Activated T-helper 1 cell treated with anti-CD3 and anti-CD28 coated beads, Interleukin-12 subunit alpha, Interleukin-12 subunit beta, Interleukin-2, Interleukin-4 antibody, amounts not matched to agents 30 ng/mL and 10 ng/mL and 1 ng/mL, durations not matched to agents 14 hours and 24 hours and 36 hours (primary cell): ENCODE results near the gene ZBTB2. TPM values are rescaled to one million over a fixed set of nuclear protein-coding genes. Genes with fewer than 3 reads are reported as not detected.
A peak's percentile ranks its signal among the peaks of the same experiment; 100 is the strongest.
"Not testable (repeated sequence)": the region's sequence is repeated elsewhere in the genome, so short reads cannot be mapped to it uniquely, and the experiment has no call there.

Experiments used
- DNase-seq: peaks from one replicate; pipeline ENCODE4 v3.0.0; 2021; ENCODE audit warnings: low spot score
- H3K27ac Mint-ChIP-seq: one replicate; pipeline ENCODE4 v1.8.0; 2021; ENCODE audit warnings: mild to moderate bottlenecking, mixed read lengths
- H3K27me3 Mint-ChIP-seq: one replicate; pipeline ENCODE4 v1.8.0; 2022; ENCODE audit warnings: mild to moderate bottlenecking, moderate library complexity, mixed read lengths; ENCODE audit not compliant: insufficient read depth
- H3K36me3 Mint-ChIP-seq: one replicate; pipeline ENCODE4 v1.8.0; 2021; ENCODE audit warnings: low read depth, mixed read lengths
- H3K4me1 Mint-ChIP-seq: one replicate; pipeline ENCODE4 v1.8.0; 2021; ENCODE audit warnings: low read depth, mixed read lengths
- H3K4me3 Mint-ChIP-seq: one replicate; pipeline ENCODE4 v1.8.0; 2021; ENCODE audit warnings: mild to moderate bottlenecking, moderate library complexity, mixed read lengths
- H3K9me3 Mint-ChIP-seq: one replicate; pipeline ENCODE4 v1.8.0; 2021; ENCODE audit warnings: mixed read lengths
- intact Hi-C: fragments of 100-400 bp; cut with micrococcal nuclease; formaldehyde crosslinking; loops from one replicate; pipeline ENCODE4 v1.15.1; 2024
- total RNA-seq: library from RNA; stranded (reverse); gene quantifications from 2 replicates; pipeline ENCODE4 v1.2.3, GENCODE V29; 2022

Gene ZBTB2
- total RNA-seq, 1 donor from 2014 or later = 24.0 TPM

DNA sequence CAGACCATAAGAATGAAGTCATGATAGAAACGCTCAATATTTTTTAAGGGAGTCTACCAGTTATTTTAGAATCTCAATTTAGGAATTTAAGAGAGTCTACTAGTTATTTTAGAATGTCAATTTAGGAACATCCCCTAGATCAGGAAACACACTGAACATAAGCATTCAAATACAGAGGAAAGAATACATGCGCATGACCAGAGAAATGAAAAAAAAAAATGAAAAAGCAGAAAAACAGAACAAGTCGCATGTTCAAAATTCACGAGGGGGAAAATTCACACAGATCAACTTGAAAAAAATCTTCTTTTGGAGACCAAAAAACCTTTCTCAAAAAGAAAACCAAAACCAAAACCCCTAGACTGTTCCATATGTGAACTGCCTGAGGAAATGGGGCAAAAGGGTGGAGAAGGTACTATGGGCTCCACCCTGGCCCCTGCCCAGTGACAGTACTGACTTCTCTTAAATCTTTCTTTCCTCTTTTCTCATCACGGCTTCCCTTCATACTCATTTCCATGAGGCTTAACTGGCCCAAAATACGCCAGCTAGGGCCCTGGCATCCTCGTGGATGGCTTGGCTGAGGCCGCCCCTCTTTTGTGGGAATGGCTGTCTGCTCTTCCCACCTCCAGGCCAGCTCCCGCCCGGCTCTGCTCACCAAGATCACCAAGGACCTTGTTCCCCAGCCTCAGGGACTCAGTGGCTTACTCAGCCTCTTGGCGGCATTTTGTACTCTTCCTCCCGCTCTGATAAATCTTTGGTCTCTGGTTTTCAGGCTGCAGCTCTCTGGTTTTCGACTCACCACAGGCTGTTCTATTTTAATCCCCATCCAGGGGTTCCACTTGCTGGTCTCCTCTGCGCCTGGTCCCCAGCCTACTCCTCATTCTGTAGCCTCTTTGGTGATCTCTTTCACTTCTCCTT, 11.2 kb downstream of the ZBTB2 start:
- peak overlapping the region; percentile 86 for H3K4me3 Mint-ChIP-seq
- H3K36me3 Mint-ChIP-seq = peaks cover 15% of the 10 kb centered on the region
- DNase-seq = peak; percentile 27
- H3K9me3 Mint-ChIP-seq = no peaks in the 10 kb centered on the region
- intact Hi-C loops = loop anchor here (1.0 to 2.0 kb wide), 3 partner anchors 8 to 45 kb away; no protein-coding TSS in a partner anchor
- no peaks in the 10 kb centered on the region for H3K27me3 Mint-ChIP-seq
- H3K4me1 Mint-ChIP-seq = peaks cover 74% of the 10 kb centered on the region
- H3K27ac Mint-ChIP-seq = peak overlapping the region; percentile 97

DNA sequence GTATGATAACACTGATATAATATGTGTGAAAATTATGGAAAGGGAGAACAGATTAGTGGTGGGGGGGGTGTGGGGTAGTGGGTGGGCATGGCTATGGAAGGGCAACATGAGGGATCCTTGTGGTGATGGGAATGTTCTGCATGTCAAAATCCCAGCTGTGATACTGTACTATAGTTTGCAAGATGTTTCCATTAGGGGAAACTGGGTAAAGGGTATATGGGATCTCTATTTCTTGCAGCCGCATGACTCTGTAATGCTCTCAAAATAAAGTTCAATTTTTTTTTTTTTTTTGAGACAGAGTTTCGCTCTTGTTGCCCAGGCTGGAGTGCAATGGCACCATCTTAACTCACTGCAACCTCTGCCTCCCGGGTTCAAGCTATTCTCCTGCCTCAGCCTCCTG, 14.3 kb downstream of the ZBTB2 start:
- H3K27ac Mint-ChIP-seq = no peak overlapping the region
- intact Hi-C loops = no loop called here
- no peak for DNase-seq
- no peaks in the 10 kb centered on the region for H3K27me3 Mint-ChIP-seq
- H3K36me3 Mint-ChIP-seq = peaks cover 19% of the 10 kb centered on the region
- no peak overlapping the region for H3K4me3 Mint-ChIP-seq
- H3K4me1 Mint-ChIP-seq = peaks cover 88% of the 10 kb centered on the region
- H3K9me3 Mint-ChIP-seq = no peaks in the 10 kb centered on the region

GRCh38 chr6:151376440-151376839, 14.9 kb downstream of the ZBTB2 start:
- intact Hi-C loops = no loop called here
- H3K36me3 Mint-ChIP-seq = peaks cover 23% of the 10 kb centered on the region
- H3K27me3 Mint-ChIP-seq = no peaks in the 10 kb centered on the region
- peaks cover 91% of the 10 kb centered on the region for H3K4me1 Mint-ChIP-seq
- peak overlapping the region; percentile 34 for H3K4me3 Mint-ChIP-seq
- no peaks in the 10 kb centered on the region for H3K9me3 Mint-ChIP-seq
- DNase-seq = no peak
- peak overlapping the region; percentile 29 for H3K27ac Mint-ChIP-seq

DNA sequence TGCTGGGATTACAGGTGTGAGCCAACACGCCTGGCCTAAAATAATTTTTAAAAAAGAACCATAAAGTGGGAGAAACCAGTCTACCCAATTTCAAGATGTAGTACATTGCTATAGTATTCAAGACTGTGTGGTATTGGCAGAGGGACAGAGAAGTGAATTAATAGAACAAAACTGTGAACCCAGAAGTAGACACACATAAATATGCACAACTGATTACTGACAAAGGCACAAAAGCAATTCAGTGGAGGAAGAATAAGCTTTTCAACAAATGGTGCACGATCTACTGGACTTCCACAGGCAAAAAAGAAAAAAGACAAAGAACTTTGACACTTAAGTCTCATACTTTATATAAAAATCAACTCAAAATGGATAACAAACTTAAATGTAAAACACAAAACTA, 15.5 kb downstream of the ZBTB2 start:
- no peak overlapping the region for H3K27ac Mint-ChIP-seq
- intact Hi-C loops = no loop called here
- DNase-seq = no peak
- no peaks in the 10 kb centered on the region for H3K9me3 Mint-ChIP-seq
- peaks cover 29% of the 10 kb centered on the region for H3K36me3 Mint-ChIP-seq
- H3K4me1 Mint-ChIP-seq = peaks cover 91% of the 10 kb centered on the region
- H3K4me3 Mint-ChIP-seq = no peak overlapping the region
- H3K27me3 Mint-ChIP-seq = no peaks in the 10 kb centered on the region

DNA sequence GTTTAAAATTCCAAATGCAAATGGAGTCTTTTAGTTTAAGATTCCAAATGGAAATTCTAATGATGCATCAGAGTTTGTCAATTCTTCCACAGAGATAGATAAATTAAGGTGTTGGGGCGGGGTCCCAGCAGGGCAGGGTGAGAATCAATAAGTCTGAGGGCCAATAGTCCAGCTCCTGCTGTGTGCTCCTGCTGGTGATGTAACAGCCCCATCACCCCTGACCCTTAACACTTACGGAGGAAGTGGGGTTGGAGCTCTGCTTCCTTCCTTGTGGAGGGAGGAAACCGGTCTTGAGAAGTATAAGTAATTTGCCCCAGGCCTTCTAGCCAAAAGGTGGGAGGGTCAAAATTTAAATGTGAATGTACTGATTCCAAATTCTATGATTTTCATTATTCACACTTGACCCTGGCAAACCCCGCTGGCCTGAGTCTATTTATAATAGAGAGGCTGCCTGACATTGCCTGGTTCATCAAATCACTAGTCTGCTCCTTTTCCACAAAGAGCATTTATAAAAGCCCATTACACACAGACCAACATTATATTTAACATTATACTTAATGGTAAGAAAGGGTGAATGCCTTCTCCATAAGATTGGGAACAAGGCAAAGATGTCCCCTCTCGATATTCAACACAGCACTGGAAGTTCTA, 17.2 kb downstream of the ZBTB2 start:
- DNase-seq = no peak
- intact Hi-C loops = no loop called here
- peak overlapping the region; percentile 58 for H3K4me3 Mint-ChIP-seq
- peaks cover 28% of the 10 kb centered on the region for H3K36me3 Mint-ChIP-seq
- H3K27ac Mint-ChIP-seq = peak overlapping the region; percentile 49
- no peaks in the 10 kb centered on the region for H3K27me3 Mint-ChIP-seq
- no peaks in the 10 kb centered on the region for H3K9me3 Mint-ChIP-seq
- H3K4me1 Mint-ChIP-seq = peaks cover 78% of the 10 kb centered on the region

- DNase-seq = no peak
- peaks cover 29% of the 10 kb centered on the region for H3K36me3 Mint-ChIP-seq
- H3K4me1 Mint-ChIP-seq = peaks cover 64% of the 10 kb centered on the region
- no peaks in the 10 kb centered on the region for H3K27me3 Mint-ChIP-seq
- intact Hi-C loops = loop anchor here (1.0 to 2.0 kb wide), 2 partner anchors 8 to 17 kb away; no protein-coding TSS in a partner anchor
- H3K4me3 Mint-ChIP-seq = peak overlapping the region; percentile 58
- no peaks in the 10 kb centered on the region for H3K9me3 Mint-ChIP-seq
- peak overlapping the region; percentile 90 for H3K27ac Mint-ChIP-seq
These were observed 19.2 kb downstream of the ZBTB2 start for GRCh38 chr6:151372164-151372563.

DNA sequence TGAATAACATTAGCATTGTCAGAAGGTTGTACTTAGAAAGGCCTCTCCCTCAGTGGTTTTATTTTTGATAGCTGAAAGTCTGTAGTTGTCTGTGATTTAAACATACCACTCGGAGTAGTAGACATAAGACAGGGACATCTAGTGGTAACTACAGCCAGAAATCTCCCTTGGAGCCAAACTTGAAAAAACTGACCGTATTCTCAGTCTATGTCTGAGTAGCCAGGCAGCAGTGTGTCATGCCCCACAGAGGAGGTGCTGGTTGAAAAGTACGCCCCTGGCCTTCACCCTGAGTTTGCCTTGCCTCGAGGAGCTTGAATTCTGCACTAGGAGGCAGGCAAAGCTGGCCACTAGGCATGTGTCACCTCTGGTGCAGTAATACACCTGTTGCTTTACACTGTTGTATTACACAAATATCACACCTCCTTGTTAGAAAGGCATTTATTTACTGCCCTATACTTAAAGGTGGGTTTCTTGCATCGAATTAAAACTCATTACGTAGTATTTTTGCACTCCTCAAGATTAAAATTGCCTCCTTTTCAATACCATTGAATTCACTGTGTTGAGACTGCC, 20.8 kb downstream of the ZBTB2 start:
- no peak for DNase-seq
- peaks cover 39% of the 10 kb centered on the region for H3K36me3 Mint-ChIP-seq
- H3K27ac Mint-ChIP-seq = peak overlapping the region; percentile 90
- no peaks in the 10 kb centered on the region for H3K9me3 Mint-ChIP-seq
- no peaks in the 10 kb centered on the region for H3K27me3 Mint-ChIP-seq
- peaks cover 49% of the 10 kb centered on the region for H3K4me1 Mint-ChIP-seq
- intact Hi-C loops = no loop called here
- H3K4me3 Mint-ChIP-seq = no peak overlapping the region

GRCh38 chr6:151365233-151365632, 26.1 kb downstream of the ZBTB2 start:
- intact Hi-C loops = no loop called here
- DNase-seq = no peak

DNA sequence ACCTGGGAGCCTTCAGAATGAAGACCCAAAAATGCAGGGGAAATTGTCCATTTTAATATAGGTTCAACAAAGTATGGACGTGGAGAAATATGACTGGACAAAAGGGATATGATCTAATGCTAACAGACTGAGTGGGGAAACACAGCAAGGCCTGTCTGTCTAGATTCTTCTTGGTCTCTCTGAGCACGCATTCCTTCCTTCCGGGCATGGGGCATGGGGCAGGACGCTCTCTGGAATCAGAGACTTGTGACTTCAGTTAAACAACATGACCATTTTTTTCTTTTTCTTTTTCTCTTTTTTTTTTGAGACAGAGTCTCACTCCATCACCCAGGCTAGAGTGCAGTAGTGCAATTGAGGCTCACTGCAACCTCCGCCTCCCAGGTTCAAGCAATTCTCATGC, 31.9 kb downstream of the ZBTB2 start:
- no peaks in the 10 kb centered on the region for H3K27me3 Mint-ChIP-seq
- no peak for DNase-seq
- intact Hi-C loops = no loop called here
- no peaks in the 10 kb centered on the region for H3K9me3 Mint-ChIP-seq
- H3K4me3 Mint-ChIP-seq = no peak overlapping the region
- H3K36me3 Mint-ChIP-seq = peaks cover 25% of the 10 kb centered on the region
- H3K27ac Mint-ChIP-seq = no peak overlapping the region
- peaks cover 9% of the 10 kb centered on the region for H3K4me1 Mint-ChIP-seq

More at GRCh38 chr6:151365233-151365632, 26.1 kb downstream of the ZBTB2 start:
- Mint-ChIP-seq H3K9me3 (no peaks in the 10 kb centered on the region), H3K27me3 (no peaks in the 10 kb centered on the region), H3K4me1 (no peaks in the 10 kb centered on the region), H3K27ac (peak overlapping the region; percentile 34), H3K36me3 (peaks cover 37% of the 10 kb centered on the region), H3K4me3 (no peak overlapping the region)

- Mint-ChIP-seq H3K36me3 (peaks cover 20% of the 10 kb centered on the region), H3K4me3 (no peak overlapping the region), H3K27ac (no peak overlapping the region), H3K27me3 (no peaks in the 10 kb centered on the region), H3K9me3 (no peaks in the 10 kb centered on the region), H3K4me1 (peaks cover 9% of the 10 kb centered on the region)
- no peak for DNase-seq
- intact Hi-C loops = no loop called here
These were observed 32.9 kb downstream of the ZBTB2 start for GRCh38 chr6:151358475-151358874.

GRCh38 chr6:151357758-151358436, 33.5 kb downstream of the ZBTB2 start:
- Mint-ChIP-seq H3K4me1 (peaks cover 9% of the 10 kb centered on the region), H3K27me3 (no peaks in the 10 kb centered on the region), H3K9me3 (no peaks in the 10 kb centered on the region), H3K27ac (no peak overlapping the region), H3K4me3 (no peak overlapping the region), H3K36me3 (peaks cover 18% of the 10 kb centered on the region)
- intact Hi-C loops = no loop called here
- DNase-seq = no peak

DNA sequence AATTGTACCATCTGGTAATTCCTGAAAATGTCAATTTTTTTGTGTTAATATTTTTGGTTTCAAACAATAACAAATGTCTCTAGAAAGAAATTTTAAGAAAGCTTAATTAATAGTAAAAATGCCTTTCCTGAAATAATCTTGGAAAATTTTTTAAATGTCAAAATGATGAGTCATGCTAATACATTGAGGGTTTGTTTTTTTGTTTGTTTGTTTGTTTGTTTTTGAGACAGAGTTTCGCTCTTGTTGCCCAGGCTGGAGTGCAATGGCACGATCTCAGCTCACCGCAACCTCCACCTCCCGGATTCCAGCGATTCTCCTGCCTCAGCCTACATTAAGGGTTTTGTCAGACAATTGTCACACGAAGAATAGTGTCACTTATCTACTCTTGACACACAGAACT, 34.4 kb downstream of the ZBTB2 start:
- DNase-seq, H3K4me3 Mint-ChIP-seq, H3K27me3 Mint-ChIP-seq, H3K4me1 Mint-ChIP-seq, intact Hi-C loops, H3K9me3 Mint-ChIP-seq, H3K27ac Mint-ChIP-seq: not testable (repeated sequence)
- H3K36me3 Mint-ChIP-seq = peaks cover 15% of the 10 kb centered on the region
